Left renal pelvis (tissue), 4 donors: ENCODE results near the gene RFK. TPM values are rescaled to one million over a fixed set of nuclear protein-coding genes. Genes with fewer than 3 reads are reported as not detected.
A peak's percentile ranks its signal among the peaks of the same experiment; 100 is the strongest.
"Not testable (repeated sequence)": the region's sequence is repeated elsewhere in the genome, so short reads cannot be mapped to it uniquely, and the experiment has no call there.

Experiments
- DNase-seq, 4 donors: peaks; one replicate each; pipeline ENCODE4 v3.0.0-alpha.2; 2013; ENCODE audit warnings: low read depth in 4 of 4, low spot score in 3 of 4
- polyA plus RNA-seq, 4 donors: library from polyadenylated mRNA; unstranded; fragments of 120-200 nt; gene quantifications; one replicate each; pipeline ENCODE4 v1.2.1, GENCODE V29; 2013; ENCODE audit not compliant: insufficient read length in 4 of 4

Gene RFK
- polyA plus RNA-seq, 4 donors, result 23.1 to 36.6 (median 32.6) TPM

GRCh38 chr9:76372336-76372735, 21.9 kb downstream of the RFK start:
- DNase-seq, result no peak

- DNase-seq, result no peak
These were observed 22.3 kb downstream of the RFK start for GRCh38 chr9:76371901-76372300.

GRCh38 chr9:76370396-76371023, 23.7 kb downstream of the RFK start:
- DNase-seq, result no peak

DNA sequence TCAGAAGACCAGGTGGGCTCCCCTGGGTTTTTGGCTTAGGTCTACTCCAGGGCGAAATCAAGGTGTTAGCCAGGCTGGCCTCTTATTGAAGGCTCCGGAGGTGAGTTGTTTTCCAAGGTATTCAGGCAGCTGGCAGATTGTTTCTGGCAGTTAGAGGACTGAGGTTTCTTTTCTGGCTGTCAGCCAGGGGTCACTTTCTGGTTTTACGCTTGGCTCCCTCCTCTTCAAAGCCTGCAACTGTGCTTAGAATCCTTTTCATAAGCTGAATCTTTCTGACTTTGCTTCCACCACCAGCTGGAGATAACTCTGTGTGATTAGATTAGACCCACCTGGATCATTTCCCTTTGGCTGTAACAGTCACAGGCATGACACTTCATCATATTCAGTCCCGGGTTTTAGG, 24.6 kb downstream of the RFK start:
- peak; percentile 61 to 82 (median 66) for DNase-seq

DNA sequence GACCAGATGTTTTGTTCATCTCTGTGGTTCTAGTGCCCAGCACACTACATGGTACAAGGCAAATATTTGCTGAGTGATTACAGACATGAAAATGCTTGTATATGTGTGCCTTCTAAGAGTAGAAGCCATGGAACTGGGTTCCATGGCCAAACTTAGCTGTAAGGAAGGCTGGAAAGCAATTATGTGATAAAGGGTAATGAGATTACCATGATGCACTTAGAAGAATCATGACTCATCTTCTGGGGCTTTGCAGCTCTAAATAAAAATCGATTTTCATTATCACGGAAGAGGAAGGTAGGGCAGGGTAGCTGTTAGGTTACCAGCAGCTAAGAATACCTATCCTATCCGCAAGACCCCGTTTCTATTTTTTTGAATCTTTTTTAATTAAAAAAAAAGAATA, 28.0 kb downstream of the RFK start:
- no peak for DNase-seq

- no peak for DNase-seq
These were observed 29.2 kb downstream of the RFK start for GRCh38 chr9:76365028-76365427.

DNA sequence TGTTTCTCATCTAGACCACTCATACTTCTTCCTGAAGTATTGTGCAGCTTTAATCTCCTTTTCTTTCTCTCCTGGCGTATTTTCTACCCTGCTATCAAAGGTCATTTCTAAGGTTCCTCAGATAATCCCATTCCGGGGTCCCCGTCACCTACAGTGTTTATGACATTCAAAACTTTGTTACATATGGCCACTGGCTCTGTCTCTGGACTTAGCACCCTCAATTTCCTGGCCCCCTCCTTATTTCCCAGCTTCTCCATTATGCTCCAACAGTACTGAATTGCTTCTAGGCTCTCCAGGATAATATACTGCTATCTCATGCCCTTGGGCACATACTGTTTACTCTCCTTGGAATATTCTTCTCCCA, 31.2 kb downstream of the RFK start:
- no peak for DNase-seq

DNA sequence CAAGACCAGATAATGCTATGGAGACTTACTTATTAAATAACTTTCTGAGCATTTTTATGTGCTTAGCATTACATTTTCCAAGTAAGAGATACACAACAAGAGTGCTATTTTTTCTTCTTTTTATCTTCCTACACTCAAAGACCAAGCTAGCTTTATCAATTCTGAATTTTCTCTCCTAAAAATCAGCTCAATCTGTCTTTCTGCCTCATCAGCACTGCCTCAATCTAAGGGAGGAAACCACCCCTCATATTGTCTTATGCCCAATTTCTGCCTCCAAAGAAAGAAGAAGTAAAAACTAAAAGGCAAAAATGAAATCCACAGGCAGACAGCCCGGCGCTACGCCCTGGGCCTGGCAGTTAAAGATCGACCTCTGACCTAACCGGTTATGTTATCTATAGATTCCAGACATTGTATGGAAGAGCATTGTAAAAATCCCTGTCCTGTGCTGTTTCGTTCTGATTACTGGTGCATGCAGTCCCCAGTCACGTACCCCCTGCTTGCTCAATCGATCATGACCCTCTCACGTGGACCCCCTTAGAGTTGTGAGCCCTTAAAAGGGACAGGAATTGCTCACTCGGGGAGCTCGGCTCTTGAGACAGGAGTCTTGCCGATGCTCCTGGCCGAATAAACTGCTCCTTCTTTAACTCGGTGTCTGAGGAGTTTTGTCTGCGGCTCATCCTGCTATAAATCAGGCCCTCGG, 31.7 kb downstream of the RFK start:
- not testable (repeated sequence) for DNase-seq

DNA sequence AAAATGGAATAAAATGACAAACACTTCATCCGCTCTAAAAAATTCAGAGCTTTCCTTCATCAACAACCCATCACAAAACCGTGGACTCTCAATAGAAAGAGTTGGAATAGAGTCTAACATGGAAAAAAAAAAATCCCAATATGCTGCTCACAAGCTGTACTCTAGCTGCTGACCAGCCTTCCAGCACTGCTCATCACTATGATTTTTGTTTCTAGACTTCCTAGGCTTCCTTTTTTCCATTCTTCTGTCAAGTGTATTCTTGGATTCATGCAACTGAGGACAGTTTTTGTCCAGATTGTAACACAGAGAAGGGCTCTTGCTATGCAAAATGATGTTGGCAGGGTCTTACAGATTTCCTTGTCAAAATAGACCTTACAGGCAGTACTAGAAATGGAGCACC, 34.5 kb downstream of the RFK start:
- DNase-seq, result no peak

- DNase-seq, result no peak
These were observed 34.9 kb downstream of the RFK start for GRCh38 chr9:76359365-76359764.

DNA sequence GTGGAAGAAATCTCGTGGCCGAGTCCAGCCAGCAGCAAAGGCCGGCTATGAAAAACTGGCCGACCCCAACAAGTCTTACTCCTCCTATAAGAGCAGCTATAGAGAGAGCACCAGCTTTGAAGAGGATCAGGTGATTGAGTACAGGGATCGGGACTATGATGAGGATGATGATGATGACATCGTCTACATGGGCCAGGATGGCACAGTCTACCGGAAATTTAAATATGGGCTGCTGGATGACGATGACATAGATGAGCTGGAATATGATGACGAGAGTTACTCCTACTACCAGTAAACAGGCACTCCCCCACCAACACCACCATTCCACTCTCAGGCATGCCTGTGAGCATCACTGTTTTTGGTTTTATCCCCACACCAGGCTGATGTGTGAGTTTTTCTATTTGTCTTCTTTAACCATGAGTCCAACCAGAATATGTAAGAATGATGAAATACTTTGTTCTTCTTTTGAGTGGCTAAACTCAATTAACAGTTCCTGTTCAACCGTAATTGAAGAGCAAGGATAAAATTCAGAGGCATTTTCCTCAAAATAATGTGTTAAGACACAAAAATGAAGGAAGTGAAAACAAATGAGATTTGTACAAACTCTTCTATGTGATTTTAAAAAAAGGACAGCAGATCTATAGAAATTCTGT, 35.5 kb downstream of the RFK start:
- no peak for DNase-seq

DNA sequence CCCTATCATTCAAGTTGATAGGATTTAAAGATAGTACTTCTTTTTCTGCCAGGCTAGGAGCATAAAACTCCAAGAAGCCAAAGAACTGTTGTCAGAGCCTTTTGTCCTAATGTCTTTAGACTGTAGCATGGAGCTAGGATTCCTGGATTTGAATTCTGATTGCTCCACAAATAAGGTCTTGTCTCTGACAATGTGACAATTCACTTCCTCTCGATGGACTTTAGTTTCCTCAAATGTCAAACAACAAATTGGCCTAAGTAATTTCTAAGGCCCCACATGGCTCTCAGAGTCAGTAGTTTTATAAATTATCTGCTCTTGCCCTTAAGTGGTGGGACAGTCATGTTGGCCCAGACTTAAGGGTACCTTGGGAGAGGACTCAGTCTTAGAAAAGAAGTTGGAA, 36.7 kb downstream of the RFK start:
- no peak for DNase-seq

DNA sequence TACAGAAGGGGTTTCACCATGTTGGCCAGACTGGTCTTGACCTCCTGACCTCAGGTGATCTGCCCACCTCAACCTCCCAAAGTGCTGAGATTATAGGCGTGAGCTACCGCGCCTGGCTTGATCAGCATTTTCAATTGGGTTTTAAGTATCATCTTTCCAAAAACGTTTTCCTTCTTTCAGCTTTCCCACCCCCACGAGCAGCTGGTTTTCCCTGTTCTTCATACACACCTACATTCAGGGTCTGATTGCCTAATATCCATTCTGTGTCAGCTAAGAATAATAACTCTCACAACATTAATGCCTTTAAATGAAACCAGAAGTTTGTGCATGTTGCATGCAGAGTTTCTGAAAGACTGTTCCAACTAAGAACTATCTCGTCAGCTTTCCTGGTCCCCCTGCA, 38.3 kb downstream of the RFK start:
- no peak for DNase-seq

- no peak for DNase-seq
These were observed 40.0 kb downstream of the RFK start for GRCh38 chr9:76354221-76354620.

- DNase-seq, result no peak
These were observed 40.9 kb downstream of the RFK start for GRCh38 chr9:76353280-76353679.

DNA sequence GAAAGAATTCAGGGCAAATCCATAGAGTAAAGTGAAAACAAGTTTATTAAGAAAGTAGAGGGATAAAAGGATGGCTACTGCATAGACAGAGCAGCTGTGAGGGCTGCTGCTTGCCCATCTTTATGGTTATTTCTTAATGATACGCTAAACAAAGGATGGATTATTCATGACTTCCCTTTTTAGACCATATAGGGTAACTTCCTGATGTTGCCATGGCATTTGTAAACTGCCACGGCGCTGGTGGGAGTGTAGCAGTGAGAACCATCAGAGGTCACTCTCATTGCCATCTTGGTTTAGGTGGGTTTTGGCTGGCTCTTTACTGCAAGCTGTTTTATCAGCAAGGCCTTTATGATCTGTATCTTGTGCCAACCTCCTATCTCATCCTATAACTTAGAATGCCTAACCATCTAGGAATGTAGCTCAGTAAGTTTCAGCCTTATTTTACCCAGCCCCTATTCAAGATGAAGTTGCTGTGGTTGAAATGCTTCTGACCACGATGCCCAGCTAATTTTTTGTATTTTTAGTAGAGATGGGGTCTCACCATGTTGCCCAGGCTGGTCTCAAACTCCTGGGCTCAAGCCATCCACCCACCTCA, 42.1 kb downstream of the RFK start:
- no peak for DNase-seq

DNA sequence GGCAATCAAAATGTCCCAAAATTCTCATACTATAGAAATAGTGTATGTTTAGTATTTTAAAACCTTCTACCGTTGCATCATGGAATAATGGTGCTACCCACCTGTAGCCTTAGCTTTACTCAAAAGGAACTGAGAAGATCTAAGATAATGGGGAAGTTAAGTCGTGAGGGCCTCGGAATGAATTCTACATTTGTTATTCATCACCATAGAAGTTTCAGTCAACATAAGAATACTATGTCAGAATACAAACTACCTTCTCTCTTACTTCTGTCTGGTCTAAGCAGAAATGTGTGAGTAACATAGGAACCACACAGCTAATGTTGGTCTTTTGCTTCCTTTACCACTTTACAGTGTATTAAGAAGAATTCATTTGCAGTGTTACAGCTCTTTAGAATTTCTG, 43.2 kb downstream of the RFK start:
- no peak for DNase-seq

- DNase-seq, result no peak
These were observed 44.4 kb downstream of the RFK start for GRCh38 chr9:76349865-76350264.

DNA sequence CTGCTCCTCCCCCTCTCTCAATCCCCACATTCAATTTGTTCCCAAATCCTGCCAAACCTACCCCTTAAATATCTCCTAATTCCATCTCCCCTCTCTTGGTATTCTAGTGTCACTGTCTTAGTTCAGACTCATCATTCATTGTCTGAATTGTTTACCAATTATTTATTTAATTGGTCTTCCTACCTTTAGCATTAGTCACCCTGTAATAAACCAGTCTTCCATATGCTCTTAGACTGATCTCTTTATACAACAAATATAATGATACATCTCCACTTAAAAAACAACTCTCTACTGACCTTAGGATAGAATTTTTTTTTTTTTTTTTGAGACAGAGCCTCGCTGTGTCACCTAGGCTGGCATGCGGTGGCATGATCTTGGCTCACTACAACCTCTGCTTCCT, 51.4 kb downstream of the RFK start:
- no peak for DNase-seq

DNA sequence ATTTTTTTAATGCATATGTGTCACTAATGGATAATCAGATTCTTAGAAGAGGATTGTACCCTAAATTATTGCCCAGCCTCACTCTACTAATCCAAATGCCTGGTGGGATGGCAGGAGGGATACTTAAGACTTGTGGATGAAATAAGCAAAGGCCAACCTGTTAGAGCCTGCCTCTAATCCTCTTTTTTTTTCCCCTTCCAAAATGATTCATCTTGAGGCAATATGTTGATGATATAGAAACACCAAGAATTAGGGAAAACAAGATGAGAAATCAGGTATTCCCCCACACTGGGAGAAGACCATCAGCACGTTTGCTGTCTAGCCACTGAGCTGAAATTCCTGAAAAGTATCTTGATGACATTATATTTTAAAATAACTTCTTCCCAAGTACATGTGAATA, 52.0 kb downstream of the RFK start:
- no peak for DNase-seq

GRCh38 chr9:76341616-76342015, 52.6 kb downstream of the RFK start:
- DNase-seq, result no peak

GRCh38 chr9:76338418-76338817, 55.8 kb downstream of the RFK start:
- no peak for DNase-seq
